Right ventricle myocardium superior (tissue), 1 donor: ENCODE data around the gene PCDH19. TPM values are rescaled to one million over a fixed set of nuclear protein-coding genes. Genes with fewer than 3 reads are reported as not detected.

ENCODE experiments used
- total RNA-seq: library from RNA; stranded (reverse); fragmentation: NEBNext Ultra II Directional; extraction: Animal tissue kit (Norgen Biotek cat#: 25700); gene quantifications from one replicate; pipeline ENCODE4 v1.2.1, GENCODE V29; 2021
- donor health status: DM: no; HTN: yes; CAD: no; lungs with severe emphysema.

The PCDH19 gene
- total RNA-seq, 1 donor from 2014 or later, result 0.32 TPM

Other genes starting within 250 kb of the PCDH19 start
- gene TNMD, start 174.7 kb upstream of the PCDH19 start, total RNA-seq, result 0.16 TPM
- gene TSPAN6, start 226.5 kb upstream of the PCDH19 start, total RNA-seq, result 4.2 TPM
- 8.6 TPM for gene SRPX2, start 233.9 kb upstream of the PCDH19 start, total RNA-seq